HepG2 (cell line): ENCODE results near the gene SRBD1. TPM values are rescaled to one million over a fixed set of nuclear protein-coding genes. Genes with fewer than 3 reads are reported as not detected.

Source experiments
- DMAP1 ChIP-seq: IDR thresholded peaks from 2 replicates; pipeline ENCODE4 v1.6.1; 2016
- ERF ChIP-seq: IDR thresholded peaks from 2 replicates; pipeline ENCODE4 v1.6.1; 2018; ENCODE audit warnings: missing biosample characterization, missing genetic modification reagents
- GPBP1L1 ChIP-seq: sonication (generic); formaldehyde crosslinking; IDR thresholded peaks from 2 replicates; pipeline ENCODE4 v1.5.0; 2020; ENCODE audit warnings: mild to moderate bottlenecking, missing genetic modification reagents
- GPN1 ChIP-seq: sonication (generic); formaldehyde crosslinking; IDR thresholded peaks from 2 replicates; pipeline ENCODE4 v1.5.1; 2020; ENCODE audit warnings: missing genetic modification reagents, borderline replicate concordance
- HINFP ChIP-seq: sonication (generic); formaldehyde crosslinking; IDR thresholded peaks from 2 replicates; pipeline ENCODE4 v1.4.0; 2020; ENCODE audit warnings: low read depth, mild to moderate bottlenecking, missing genetic modification reagents
- HNRNPUL1 ChIP-seq: fragments of 200-400 bp; formaldehyde crosslinking; IDR thresholded peaks from 2 replicates; pipeline ENCODE4 v1.6.1; 2017; ENCODE audit warnings: low read depth, mild to moderate bottlenecking, low read length, moderate library complexity
- ISX ChIP-seq: sonication (generic); formaldehyde crosslinking; conservative IDR thresholded peaks from 2 replicates; pipeline ENCODE4 v1.5.0; 2020; ENCODE audit warnings: missing genetic modification reagents
- NR2C2 ChIP-seq: sonication (generic); formaldehyde crosslinking; IDR thresholded peaks from 2 replicates; pipeline ENCODE4 v1.4.0; 2020; ENCODE audit warnings: missing genetic modification reagents, mild to moderate bottlenecking, moderate library complexity, borderline replicate concordance
- NR2F6 ChIP-seq, 2 experiments: IDR thresholded peaks; 2 replicates each; pipeline ENCODE4 v1.6.1; 2016; ENCODE audit warnings: antibody characterized with exemption in 1 of 2, mild to moderate bottlenecking in 1 of 2
- U2AF1 ChIP-seq: fragments of 200-400 bp; formaldehyde crosslinking; optimal IDR thresholded peaks from 2 replicates; pipeline ENCODE3; 2017; ENCODE audit warnings: mild to moderate bottlenecking, low read depth, low read length
- ZBTB44 ChIP-seq: sonication (generic); formaldehyde crosslinking; IDR thresholded peaks from 2 replicates; pipeline ENCODE4 v1.4.0; 2020; ENCODE audit warnings: missing genetic modification reagents
- ZFX ChIP-seq: sonication (generic); formaldehyde crosslinking; IDR thresholded peaks from 2 replicates; pipeline ENCODE4 v1.4.0; 2020; ENCODE audit warnings: mild to moderate bottlenecking, low read depth, missing genetic modification reagents, moderate library complexity
- ZMAT3 ChIP-seq: sonication (generic); formaldehyde crosslinking; conservative IDR thresholded peaks from 2 replicates; pipeline ENCODE4 v1.7.0; 2021; ENCODE audit warnings: missing genetic modification reagents
- ZNF10 ChIP-seq: sonication (generic); formaldehyde crosslinking; IDR thresholded peaks from 2 replicates; pipeline ENCODE4 v1.4.0; 2020; ENCODE audit warnings: mild to moderate bottlenecking, low read depth, missing genetic modification reagents, borderline replicate concordance
- ZNF34 ChIP-seq: sonication (generic); formaldehyde crosslinking; IDR thresholded peaks from 2 replicates; pipeline ENCODE4 v1.4.0; 2020; ENCODE audit warnings: mild to moderate bottlenecking, missing genetic modification reagents, borderline replicate concordance
- ZNF550 ChIP-seq: sonication (generic); formaldehyde crosslinking; IDR thresholded peaks from 2 replicates; pipeline ENCODE4 v1.4.0; 2020; ENCODE audit warnings: mild to moderate bottlenecking, missing genetic modification reagents, borderline replicate concordance
- ZXDC ChIP-seq: sonication (generic); formaldehyde crosslinking; IDR thresholded peaks from 2 replicates; pipeline ENCODE4 v1.5.0; 2020; ENCODE audit warnings: mild to moderate bottlenecking, missing genetic modification reagents
- polyA plus RNA-seq, 8 experiments: library from polyadenylated mRNA; depleted of rRNA in 3 of 8; stranded (reverse) in 7 of 8; unstranded in 1 of 8; fragments of >200 nt; fragmentation: Illumina TruSeq in 4 of 8; extraction: Trizol in 4 of 8; gene quantifications; 2 replicates each; pipeline versions ENCODE4 v1.2.1 to v1.2.3, GENCODE V29; 2011 to 2016; ENCODE audit warnings: low read depth in 4 of 8, missing spikeins in 1 of 8, mixed read lengths in 1 of 8; ENCODE audit not compliant: insufficient read depth in 1 of 8
- total RNA-seq, 5 experiments: library from RNA; depleted of rRNA; stranded (reverse); fragments of >200 nt; fragmentation: Illumina TruSeq; extraction: Trizol; gene quantifications; 2 replicates each; pipeline ENCODE4 v1.2.3, GENCODE V29; 2016; ENCODE audit warnings: low read depth in 1 of 5
- TF ChIP-seq, protein P1 (sequence below): sonication (generic); formaldehyde crosslinking; IDR thresholded peaks from 2 replicates; pipeline ENCODE4 v1.5.1; 2020; ENCODE audit warnings: mild to moderate bottlenecking, missing genetic modification reagents, borderline replicate concordance

SRBD1 gene
- total and polyA plus RNA-seq, 2 of the 13 experiments (the other 11 are each of a cell fraction or from before 2014, with no cell fraction given): 3.2 to 23.9 TPM

DNA sequence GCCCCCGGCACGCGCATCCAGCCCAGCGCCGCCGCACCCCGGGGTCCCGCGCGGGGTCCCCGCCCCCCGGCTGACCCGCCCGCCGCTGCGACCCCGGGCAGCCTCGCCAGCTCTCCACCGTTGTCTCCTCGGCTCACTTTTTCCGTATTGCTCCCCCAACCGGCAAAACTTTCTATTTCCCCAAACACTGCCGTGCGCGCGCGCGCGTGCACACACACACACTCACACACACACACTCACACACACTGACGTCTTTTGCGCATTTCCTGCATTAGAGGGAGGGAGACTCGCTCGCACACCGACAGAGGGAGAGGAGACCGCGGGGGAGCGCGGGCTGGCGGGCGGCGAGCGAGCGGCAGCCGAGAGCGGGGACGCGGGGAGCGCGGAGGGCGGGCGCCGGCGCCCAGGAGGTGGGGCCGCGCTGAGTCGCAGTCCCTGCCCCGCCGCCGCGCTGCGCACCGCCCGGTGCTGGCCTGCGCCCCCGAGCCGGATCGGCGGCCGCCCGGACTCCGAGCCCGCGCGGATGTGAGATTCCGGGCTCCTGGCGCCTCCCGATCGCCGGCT, 39.9 kb upstream of the SRBD1 start (continued):
- TF ChIP-seq ZNF550: no peak
- TF ChIP-seq NR2C2: peak; percentile 51
- no peak for TF ChIP-seq ZNF10 (CRISPR knock-in tag)
- TF ChIP-seq ERF (CRISPR knock-in tag): peak; percentile 49
- no peak for TF ChIP-seq ZNF34
- 0 out of 2 replicates have a peak, but pooled peaks have one; percentile 24 for TF ChIP-seq ISX (CRISPR knock-in tag)
- no peak for TF ChIP-seq ZXDC
- no peak for TF ChIP-seq U2AF1
- TF ChIP-seq GPN1 (CRISPR knock-in tag): no peak
- TF ChIP-seq GPBP1L1: no peak
- TF ChIP-seq ZMAT3 (CRISPR knock-in tag): no peak
- no peak for TF ChIP-seq HNRNPUL1
- peak; percentile 72; the same call in 1 of the 2 replicates for TF ChIP-seq ZFX (CRISPR knock-in tag)
- TF ChIP-seq ZBTB44 (CRISPR knock-in tag): no peak
- peak; percentile 52; the same call in 1 of the 2 replicates for TF ChIP-seq DMAP1 (CRISPR knock-in tag)
- TF ChIP-seq, protein P1, sequence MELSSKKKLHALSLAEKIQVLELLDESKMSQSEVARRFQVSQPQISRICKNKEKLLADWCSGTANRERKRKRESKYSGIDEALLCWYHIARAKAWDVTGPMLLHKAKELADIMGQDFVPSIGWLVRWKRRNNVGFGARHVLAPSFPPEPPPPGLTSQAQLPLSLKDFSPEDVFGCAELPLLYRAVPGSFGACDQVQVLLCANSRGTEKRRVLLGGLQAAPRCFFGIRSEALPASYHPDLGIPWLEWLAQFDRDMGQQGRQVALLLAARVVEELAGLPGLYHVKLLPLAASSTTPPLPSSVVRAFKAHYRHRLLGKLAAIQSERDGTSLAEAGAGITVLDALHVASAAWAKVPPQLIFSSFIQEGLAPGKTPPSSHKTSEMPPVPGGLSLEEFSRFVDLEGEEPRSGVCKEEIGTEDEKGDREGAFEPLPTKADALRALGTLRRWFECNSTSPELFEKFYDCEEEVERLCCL: no peak
- no peak for TF ChIP-seq NR2F6 (IDR thresholded peaks at IDR 0.05)
- peak; percentile 73 for TF ChIP-seq NR2F6 (CRISPR knock-in tag; IDR thresholded peaks at IDR 0.05)
- TF ChIP-seq HINFP (CRISPR knock-in tag): peak; percentile 80; the same call in 1 of the 2 replicates
